MM.1S (cell line): ENCODE data around the gene MMP25.

ENCODE experiments used
- DNase-seq: peaks from one replicate; pipeline ENCODE4 v3.0.0-alpha.2; 2015
- H2AFZ ChIP-seq: fragments of 300-600 bp; sonication (generic); 2 replicates; pipeline ENCODE4 v1.6.0; 2016; ENCODE audit warnings: antibody characterized with exemption, low read length
- H3F3A ChIP-seq: fragments of 300-600 bp; sonication (generic); 2 replicates; pipeline ENCODE4 v1.6.1; 2016; ENCODE audit warnings: mild to moderate bottlenecking, antibody characterized with exemption, low read length, moderate library complexity, mixed read lengths; ENCODE audit not compliant: insufficient read depth
- H3K27ac ChIP-seq: fragments of 300-600 bp; sonication (generic); 2 replicates; pipeline ENCODE4 v1.5.1; 2016; ENCODE audit warnings: mild to moderate bottlenecking, low read length
- H3K27me3 ChIP-seq: fragments of 300-600 bp; sonication (generic); replicated peaks from 2 replicates; pipeline ENCODE4 v1.6.0; 2016; ENCODE audit warnings: low read length; ENCODE audit not compliant: insufficient read depth
- H3K36me3 ChIP-seq: fragments of 300-600 bp; sonication (generic); replicated peaks from 2 replicates; pipeline ENCODE4 v1.6.1; 2016; ENCODE audit warnings: mild to moderate bottlenecking, low read length, mixed read lengths; ENCODE audit not compliant: insufficient read depth
- H3K4me1 ChIP-seq: fragments of 300-600 bp; sonication (generic); 2 replicates; pipeline ENCODE4 v1.6.1; 2016; ENCODE audit warnings: low read length, mixed read lengths
- H3K4me2 ChIP-seq: fragments of 300-600 bp; sonication (generic); 2 replicates; pipeline ENCODE4 v1.6.0; 2016; ENCODE audit warnings: low read depth, low read length
- H3K4me3 ChIP-seq: fragments of 300-600 bp; sonication (generic); 2 replicates; pipeline ENCODE4 v1.5.1; 2016; ENCODE audit warnings: low read length, mixed read lengths
- H3K79me2 ChIP-seq: fragments of 300-600 bp; sonication (generic); 2 replicates; pipeline ENCODE4 v1.6.1; 2016; ENCODE audit warnings: mixed run types, low read length, mixed read lengths
- H3K9ac ChIP-seq: fragments of 300-600 bp; sonication (generic); 2 replicates; pipeline ENCODE4 v1.6.1; 2016; ENCODE audit warnings: low read length, mixed read lengths
- H3K9me2 ChIP-seq: fragments of 300-600 bp; sonication (generic); replicated peaks from 2 replicates; pipeline ENCODE4 v1.6.1; 2016; ENCODE audit warnings: mild to moderate bottlenecking, low read length, mixed read lengths; ENCODE audit not compliant: insufficient read depth
- H3K9me3 ChIP-seq: fragments of 300-600 bp; sonication (generic); replicated peaks from 2 replicates; pipeline ENCODE4 v1.6.1; 2016; ENCODE audit warnings: mild to moderate bottlenecking, low read length, mixed read lengths; ENCODE audit not compliant: insufficient read depth
- H4K20me1 ChIP-seq: fragments of 300-600 bp; sonication (generic); 2 replicates; pipeline ENCODE4 v1.6.1; 2016; ENCODE audit warnings: mild to moderate bottlenecking, low read length, moderate library complexity, mixed read lengths; ENCODE audit not compliant: insufficient read depth
- CTCF ChIP-seq: fragments of 300-600 bp; sonication (generic); IDR thresholded peaks from 2 replicates; pipeline ENCODE4 v1.5.1; 2016; ENCODE audit warnings: antibody characterized with exemption, low read length, mixed read lengths
- EZH2 ChIP-seq: fragments of 300-600 bp; sonication (generic); optimal IDR thresholded peaks from 2 replicates; pipeline ENCODE3; 2017; ENCODE audit warnings: low read depth, mild to moderate bottlenecking, antibody characterized with exemption, low read length, mixed read lengths
- EZH2phosphoT487 ChIP-seq: fragments of 300-600 bp; sonication (generic); IDR thresholded peaks from 2 replicates; pipeline ENCODE4 v1.6.1; 2018; ENCODE audit warnings: antibody characterized with exemption, low read length

The MMP25 gene

GRCh38 chr16:3047387-3047720 lies 993 bp downstream of the MMP25 start:
- H3K27me3 ChIP-seq, result peaks cover 92% of the 10 kb centered on the region
- no peaks in the 10 kb centered on the region for H3K9me3 ChIP-seq
- no peak overlapping the region for H3K27ac ChIP-seq
- H3K9ac ChIP-seq, result no peak overlapping the region
- TF ChIP-seq EZH2 (no peak), CTCF (no peak), EZH2phosphoT487 (no peak)
- H3F3A ChIP-seq, result no peaks in the 10 kb centered on the region
- H3K4me1 ChIP-seq, result 0 out of 2 replicates have a peak, but pooled peaks cover 5% of the 10 kb centered on the region
- H3K4me3 ChIP-seq, result no peak overlapping the region
- H3K79me2 ChIP-seq, result no peaks in the 10 kb centered on the region
- H2AFZ ChIP-seq, result no peak overlapping the region
- H3K4me2 ChIP-seq, result no peak overlapping the region
- no peaks in the 10 kb centered on the region for H3K9me2 ChIP-seq
- no peaks in the 10 kb centered on the region for H4K20me1 ChIP-seq
- H3K36me3 ChIP-seq, result no peaks in the 10 kb centered on the region
- no peak for DNase-seq

- 0 out of 2 replicates have a peak, but pooled peaks cover 5% of the 10 kb centered on the region for H3K4me1 ChIP-seq
- H2AFZ ChIP-seq, result no peak overlapping the region
- no peak for TF ChIP-seq EZH2phosphoT487
- no peak for TF ChIP-seq CTCF
- no peak for TF ChIP-seq EZH2
- no peak overlapping the region for H3K4me3 ChIP-seq
- DNase-seq, result no peak
- no peak overlapping the region for H3K9ac ChIP-seq
- no peak overlapping the region for H3K27ac ChIP-seq
- no peaks in the 10 kb centered on the region for H4K20me1 ChIP-seq
- no peak overlapping the region for H3K4me2 ChIP-seq
- no peaks in the 10 kb centered on the region for H3K79me2 ChIP-seq
- H3K9me3 ChIP-seq, result no peaks in the 10 kb centered on the region
- no peaks in the 10 kb centered on the region for H3K9me2 ChIP-seq
- H3F3A ChIP-seq, result no peaks in the 10 kb centered on the region
- peaks cover 72% of the 10 kb centered on the region for H3K27me3 ChIP-seq
- no peaks in the 10 kb centered on the region for H3K36me3 ChIP-seq
These were observed 3.6 kb downstream of the MMP25 start for GRCh38 chr16:3049921-3050481.

GRCh38 chr16:3050487-3050886 lies 4.1 kb downstream of the MMP25 start:
- no peak overlapping the region for H3K27ac ChIP-seq
- no peak overlapping the region for H3K4me3 ChIP-seq
- H3K4me2 ChIP-seq, result no peak overlapping the region
- no peaks in the 10 kb centered on the region for H3F3A ChIP-seq
- no peaks in the 10 kb centered on the region for H3K79me2 ChIP-seq
- H3K36me3 ChIP-seq, result no peaks in the 10 kb centered on the region
- H2AFZ ChIP-seq, result no peak overlapping the region
- TF ChIP-seq CTCF (no peak), EZH2phosphoT487 (no peak), EZH2 (no peak)
- no peak for DNase-seq
- peaks cover 72% of the 10 kb centered on the region for H3K27me3 ChIP-seq
- H3K9me3 ChIP-seq, result no peaks in the 10 kb centered on the region
- H3K4me1 ChIP-seq, result 0 out of 2 replicates have a peak, but pooled peaks cover 5% of the 10 kb centered on the region
- H3K9ac ChIP-seq, result no peak overlapping the region
- no peaks in the 10 kb centered on the region for H4K20me1 ChIP-seq
- no peaks in the 10 kb centered on the region for H3K9me2 ChIP-seq
